ENCODE data around the gene RTBDN. TPM values are rescaled to one million over a fixed set of nuclear protein-coding genes. Genes with fewer than 3 reads are reported as not detected.

Gene RTBDN
- total RNA-seq, 1 experiment from 2014 or later, result 25.1 TPM

GRCh38 chr19:12782174-12782423, 52.3 kb downstream of the RTBDN start:
- Histone ChIP-seq H3K4me1 (ENCODE audit: control insufficient read depth in 1 of 2, insufficient read depth in 2 of 2, low read length in 2 of 2) (peaks cover 69 to 89% of the 10 kb centered on the region in 2 experiments), H3K9me2 (ENCODE audit: insufficient read depth) (no peaks in the 10 kb centered on the region), H3K27me3 (ENCODE audit: insufficient read depth, low read length) (no peaks in the 10 kb centered on the region), H4K20me1 (ENCODE audit: insufficient read depth) (no peaks in the 10 kb centered on the region), H3K4me3 (replicated peaks in 1 of 2; ENCODE audit: low read depth in 1 of 2, low read length in 2 of 2) (peak overlapping the region; percentile 43 to 58), H2AFZ (ENCODE audit: low read depth, low read length, poor library complexity, severe bottlenecking) (no peak overlapping the region), H3K27ac (ENCODE audit: low read depth, low read length) (peak overlapping the region; percentile 89), H3K36me3 (ENCODE audit: control insufficient read depth in 1 of 2, insufficient read depth in 2 of 2, low read length in 2 of 2) (no peaks in the 10 kb centered on the region), H3K9ac (ENCODE audit: low read length) (peak overlapping the region; percentile 69), H3K4me2 (ENCODE audit: low read length) (peak overlapping the region; percentile 98), H3K9me3 (ENCODE audit: control insufficient read depth in 1 of 2, insufficient read depth in 1 of 2, low read depth in 1 of 2, low read length in 2 of 2) (no peaks in the 10 kb centered on the region), H3K79me2 (ENCODE audit: insufficient read depth, low read length) (no peaks in the 10 kb centered on the region)
- intact Hi-C loops (cut with micrococcal nuclease), result no loop called here
- CTCF ChIA-PET, result interaction anchor here (1.2 kb wide), 1 partner anchor 9 kb away, joined by 5 read pairs; the partner anchor contains the start of gene JUNB
- POLR2A ChIA-PET, result interaction anchor here (1.2 to 3.2 kb wide), 3 partner anchors 10 to 85 kb away, joined by 3 to 39 read pairs (median 3); partner anchors contain the start of genes FBXW9 and JUNB
- DNase-seq (ENCODE audit: low read depth, low spot score), result no peak
- TF ChIP-seq ELF1 (IDR thresholded peaks at IDR 0.05; ENCODE audit: borderline replicate concordance, low read depth) (no peak), CBX3 (IDR thresholded peaks at IDR 0.05; ENCODE audit: low read depth) (no peak), CTCF (IDR thresholded peaks at IDR 0.05 in 2 of 3, conservative IDR thresholded peaks at IDR 0.05 in 1 of 3; ENCODE audit: borderline replicate concordance in 1 of 3, insufficient read depth in 1 of 3, low read depth in 2 of 3, low read length in 2 of 3) (no peak), EGR1 (IDR thresholded peaks at IDR 0.05; ENCODE audit: low read depth) (no peak), YY1 (IDR thresholded peaks at IDR 0.05; ENCODE audit: extremely low read depth, insufficient replicate concordance, low read depth, low read length) (no peak), SRF (IDR thresholded peaks at IDR 0.05; ENCODE audit: low read depth) (no peak), ATF3 (IDR thresholded peaks at IDR 0.05) (no peak), MAX (IDR thresholded peaks at IDR 0.05) (no peak), POLR2AphosphoS5 (IDR thresholded peaks at IDR 0.05; ENCODE audit: low read depth, low read length) (no peak), ZNF274 (IDR thresholded peaks at IDR 0.05; ENCODE audit: low read depth, low read length) (no peak), REST (IDR thresholded peaks at IDR 0.05; ENCODE audit: low read depth) (no peak), EZH2 (IDR thresholded peaks at IDR 0.05) (no peak), SP1 (IDR thresholded peaks at IDR 0.05; ENCODE audit: low read depth) (no peak), EZH2phosphoT487 (IDR thresholded peaks at IDR 0.05; ENCODE audit: borderline replicate concordance) (no peak), JUND (IDR thresholded peaks at IDR 0.05) (no peak), TCF7L2 (IDR thresholded peaks at IDR 0.05; ENCODE audit: borderline replicate concordance, extremely low read depth, insufficient read depth, insufficient read length) (no peak), RAD21 (IDR thresholded peaks at IDR 0.05; ENCODE audit: low read depth) (no peak), CEBPB (IDR thresholded peaks at IDR 0.05; ENCODE audit: low read depth) (no peak), ZFX (IDR thresholded peaks at IDR 0.05) (no peak), FOSL1 (IDR thresholded peaks at IDR 0.05; ENCODE audit: low read depth) (no peak)
- no TSS peak for BruUV-seq (replicated peaks)
- RAD21 ChIA-PET (ENCODE audit: low non-redundant PET in 1 of 2, low total read pairs in 2 of 2, uncharacterized antibody in 2 of 2, unreplicated experiment in 2 of 2), result no interaction called here
- ATAC-seq, result no peak

Measured in HCT116 (cell line).